Measurements from ENCODE around the gene ATP5F1D.

GRCh38 chr19:1259206-1259875, 17.8 kb downstream of the ATP5F1D start:
- TF ChIP-seq EZH2phosphoT487 (IDR thresholded peaks at IDR 0.05; ENCODE audit: borderline replicate concordance): no peak
- no peak for TF ChIP-seq CTCF (conservative IDR thresholded peaks at IDR 0.05; ENCODE audit: low read length)

Data from Loucy (cell line).